ENCODE results near the gene NUP210L.

GRCh38 chr1:154087574-154087973 is 67.3 kb downstream of the NUP210L start:
- TF ChIP-seq CTCF (conservative IDR thresholded peaks at IDR 0.05): no peak
- no peak for TF ChIP-seq ZFX (IDR thresholded peaks at IDR 0.05)

Measured in C4-2B (cell line).